Kidney tubule cell (primary cell): Measurements from ENCODE around the gene ARHGEF10L.
"Not testable (repeated sequence)": the region's sequence is repeated elsewhere in the genome, so short reads cannot be mapped to it uniquely, and the experiment has no call there.

Experiments used
- DNase-seq: peaks from one replicate; pipeline ENCODE4 v3.0.0-alpha.2; 2018; ENCODE audit warnings: low spot score

The ARHGEF10L gene

DNA sequence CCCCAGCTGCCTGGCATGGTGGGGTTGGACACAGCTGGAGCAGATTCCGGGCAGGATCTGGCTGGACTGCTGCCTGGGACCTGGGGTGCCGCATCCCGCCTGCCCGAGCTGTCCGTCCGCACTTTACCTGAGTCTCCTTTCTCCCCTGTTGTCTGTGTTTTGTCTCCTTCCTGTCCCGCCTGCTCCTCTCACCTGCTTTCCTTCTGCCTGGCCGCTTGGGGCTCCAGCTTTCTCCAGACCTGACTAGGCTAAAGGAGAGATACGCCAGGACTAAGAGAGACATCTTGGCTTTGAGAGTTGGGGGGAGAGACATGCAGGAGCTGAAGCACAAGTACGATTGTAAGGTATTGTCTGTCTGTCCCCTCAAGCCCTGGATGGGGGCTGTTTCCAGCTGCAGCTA is 73.3 kb downstream of the ARHGEF10L start:
- DNase-seq: no peak

DNA sequence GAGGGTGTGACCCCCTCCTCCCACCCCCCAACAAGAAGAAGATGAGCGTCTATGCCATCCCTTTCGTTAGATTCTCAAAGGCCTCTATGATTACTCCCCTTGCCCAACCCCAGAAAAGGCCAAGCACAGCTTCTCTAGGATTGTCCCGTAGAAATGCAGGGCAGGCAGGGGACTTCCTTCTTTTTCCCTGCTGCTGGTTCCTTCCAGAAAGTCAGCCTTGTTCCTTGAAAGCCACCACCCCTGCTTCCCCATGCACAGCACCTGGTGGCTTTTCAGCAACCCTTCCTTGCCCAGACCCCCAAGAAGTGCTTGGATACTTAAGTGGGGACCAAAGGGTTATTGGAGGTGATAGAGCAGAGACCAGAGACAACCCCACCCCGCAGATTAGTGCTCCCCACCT is 75.1 kb downstream of the ARHGEF10L start:
- no peak for DNase-seq

DNA sequence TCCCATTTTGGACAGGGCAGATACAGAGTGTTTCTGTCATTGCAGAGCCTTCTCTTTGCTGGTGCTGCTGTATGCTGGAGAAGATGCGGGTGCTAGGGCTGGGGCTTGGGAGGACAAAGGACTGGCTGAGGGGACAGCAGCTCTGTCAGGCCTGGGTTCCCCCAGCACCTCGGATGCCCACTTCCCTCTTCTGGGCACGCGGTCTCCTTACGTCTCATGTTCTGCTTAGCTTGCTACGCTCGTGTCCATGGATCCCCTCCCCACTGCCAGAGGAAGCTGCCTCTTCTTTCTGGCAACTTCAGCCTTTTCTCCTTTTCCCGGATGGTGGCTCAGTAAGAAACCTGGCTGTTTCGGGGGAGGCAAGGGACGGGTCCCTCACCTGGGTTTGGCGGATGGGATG is 75.7 kb downstream of the ARHGEF10L start:
- no peak for DNase-seq

DNA sequence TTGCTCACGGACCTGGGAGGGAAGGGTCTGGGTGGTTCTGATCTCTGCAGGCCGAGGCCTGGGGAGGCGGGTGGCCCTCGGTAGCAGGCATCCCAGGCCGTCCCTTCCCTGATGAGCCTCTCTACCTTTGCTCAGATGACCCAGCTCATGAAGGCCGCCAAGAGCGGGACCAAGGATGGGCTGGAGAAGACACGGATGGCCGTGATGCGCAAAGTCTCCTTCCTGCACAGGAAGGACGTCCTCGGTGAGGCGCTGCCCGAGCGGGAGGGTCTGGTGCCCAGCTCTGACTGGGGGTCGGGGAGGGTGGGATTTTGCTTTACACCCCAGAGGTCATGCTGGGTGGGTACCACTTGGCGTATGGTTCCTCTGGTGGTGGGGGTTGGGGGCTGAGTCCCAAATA is 76.5 kb downstream of the ARHGEF10L start:
- no peak for DNase-seq

DNA sequence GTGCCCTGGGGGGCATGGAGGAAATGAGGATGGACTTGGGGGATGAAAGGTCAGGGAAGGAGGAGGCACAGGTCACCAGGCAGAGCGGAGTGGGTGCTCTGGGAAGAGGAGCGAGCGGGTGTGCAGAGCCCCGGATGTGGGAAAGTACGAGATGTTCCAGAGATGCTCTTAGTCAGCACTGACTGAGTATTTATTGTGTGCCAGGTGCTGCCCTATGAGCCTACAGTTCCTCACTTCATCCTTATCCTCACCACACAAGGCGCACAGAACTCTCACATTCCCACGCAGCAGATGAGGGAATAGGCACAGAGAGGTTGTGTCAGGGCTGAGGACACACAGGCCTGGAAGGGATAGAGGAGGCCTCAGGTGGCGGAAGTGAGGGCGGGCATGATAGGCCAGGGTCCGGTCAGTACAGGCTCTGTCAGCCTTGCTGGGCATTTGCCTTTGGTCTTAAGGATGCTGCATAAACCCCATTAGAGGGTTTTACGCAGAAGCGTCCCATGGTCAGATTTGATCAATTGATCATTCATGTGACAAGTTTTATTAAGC is 77.3 kb downstream of the ARHGEF10L start:
- no peak for DNase-seq

DNA sequence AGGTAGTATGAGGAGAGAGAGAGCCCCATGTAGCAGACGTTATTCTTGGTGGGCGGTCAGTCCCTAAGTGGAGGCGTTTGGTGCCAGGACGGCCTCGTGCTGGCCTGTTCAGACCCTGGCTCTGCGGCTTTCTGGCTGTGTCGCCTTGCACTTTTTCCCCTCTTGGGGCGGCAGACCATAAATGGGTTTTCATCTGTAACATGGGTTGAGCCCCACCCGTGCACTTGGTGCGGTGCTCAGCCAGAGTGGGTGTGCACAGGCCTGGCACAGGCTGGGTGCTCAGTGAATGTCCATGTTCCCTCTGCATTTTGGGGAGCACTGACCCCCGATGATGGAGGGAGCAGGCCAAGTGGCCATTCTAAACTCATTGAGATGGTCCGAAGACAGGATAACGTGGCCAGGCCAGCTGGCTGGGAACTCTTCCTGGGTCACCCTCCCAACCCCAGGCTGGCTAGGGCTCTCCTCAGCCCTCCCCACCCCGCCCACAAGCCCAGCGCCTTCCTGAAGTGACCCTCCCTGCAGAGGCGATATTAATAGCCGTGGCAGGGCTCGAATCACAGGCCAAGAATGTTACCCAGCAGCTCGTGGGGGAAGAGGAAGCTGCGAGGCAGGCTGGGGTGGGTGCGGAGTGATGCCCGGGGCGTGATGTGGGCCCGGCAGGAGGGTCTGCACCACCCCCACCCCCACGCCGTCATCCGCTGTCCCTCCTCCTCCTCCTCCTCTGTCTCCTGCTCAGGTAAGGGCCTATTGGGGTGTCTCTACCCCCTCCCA is 78.5 kb downstream of the ARHGEF10L start:
- DNase-seq: peak; percentile 28

DNA sequence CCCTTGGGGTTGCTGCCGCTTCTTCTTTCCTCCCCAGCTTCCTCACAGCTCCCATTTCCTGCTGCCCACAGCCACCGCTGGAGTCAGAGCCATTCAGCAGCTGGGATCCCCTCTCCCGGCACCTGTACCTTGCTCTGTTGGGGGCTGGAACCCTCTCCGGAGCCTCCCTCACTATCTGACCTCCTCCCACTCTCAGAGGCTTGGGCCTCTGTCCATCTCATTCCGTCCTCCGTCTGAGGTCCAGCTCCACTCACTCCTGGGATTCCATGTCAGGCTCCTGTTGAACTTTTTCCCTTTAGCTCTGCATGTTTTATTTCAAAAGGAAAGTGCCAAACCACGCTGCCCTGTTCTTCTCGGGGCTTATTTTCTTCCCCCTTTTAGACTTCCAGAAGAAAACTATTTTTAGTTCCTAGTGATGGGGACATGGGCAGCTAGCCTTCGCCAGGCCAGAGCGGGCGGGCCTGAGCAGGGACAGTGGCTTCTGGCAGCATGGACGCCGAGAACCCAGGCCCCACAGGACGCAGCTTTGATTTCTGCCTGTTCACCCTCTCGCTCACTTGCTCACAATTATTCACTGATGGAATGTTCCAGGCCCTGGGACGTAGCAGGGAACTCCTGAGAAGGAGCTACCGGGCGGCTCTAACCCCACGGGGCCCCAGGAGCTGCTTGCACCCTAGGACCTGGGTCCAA is 79.2 kb downstream of the ARHGEF10L start:
- DNase-seq: no peak

DNA sequence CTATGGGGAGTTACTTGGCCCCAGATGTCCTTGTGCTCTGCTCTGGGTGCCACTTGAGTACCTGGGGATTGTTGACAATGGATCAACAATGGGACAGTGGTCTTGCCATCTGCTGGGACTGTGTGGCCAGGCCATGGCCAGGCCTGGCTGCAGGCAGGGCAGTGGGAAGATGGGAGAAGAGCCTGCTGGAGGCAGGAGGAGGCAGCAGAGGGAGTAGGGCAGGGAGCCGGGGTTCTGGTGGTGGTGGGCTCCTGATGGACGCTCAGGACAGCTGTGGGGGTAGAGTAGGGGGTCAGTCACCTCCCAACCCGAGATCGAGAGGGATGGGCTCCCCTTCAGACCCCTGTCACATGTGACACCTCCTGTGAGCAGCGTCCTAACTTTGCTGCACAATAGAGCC is 81.0 kb downstream of the ARHGEF10L start:
- no peak for DNase-seq

DNA sequence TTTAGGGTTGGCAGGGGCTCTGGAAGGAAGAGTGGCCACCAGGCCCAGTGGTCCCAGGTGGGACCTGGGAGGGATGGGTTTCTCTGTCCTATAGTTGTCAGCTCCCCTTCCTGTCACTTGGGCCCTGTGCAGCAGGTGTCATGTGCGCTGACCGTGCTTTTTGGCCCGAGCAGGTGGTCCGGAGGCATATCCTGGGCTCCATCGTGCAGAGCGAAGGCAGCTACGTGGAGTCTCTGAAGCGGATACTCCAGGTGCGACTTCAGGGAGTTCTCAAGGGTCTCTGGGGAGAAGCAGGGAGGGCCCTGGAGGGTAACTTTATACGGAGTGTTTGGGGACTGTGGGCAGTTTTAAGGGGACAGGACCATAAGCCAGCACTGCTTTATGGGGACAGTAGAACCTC is 82.2 kb downstream of the ARHGEF10L start:
- no peak for DNase-seq

DNA sequence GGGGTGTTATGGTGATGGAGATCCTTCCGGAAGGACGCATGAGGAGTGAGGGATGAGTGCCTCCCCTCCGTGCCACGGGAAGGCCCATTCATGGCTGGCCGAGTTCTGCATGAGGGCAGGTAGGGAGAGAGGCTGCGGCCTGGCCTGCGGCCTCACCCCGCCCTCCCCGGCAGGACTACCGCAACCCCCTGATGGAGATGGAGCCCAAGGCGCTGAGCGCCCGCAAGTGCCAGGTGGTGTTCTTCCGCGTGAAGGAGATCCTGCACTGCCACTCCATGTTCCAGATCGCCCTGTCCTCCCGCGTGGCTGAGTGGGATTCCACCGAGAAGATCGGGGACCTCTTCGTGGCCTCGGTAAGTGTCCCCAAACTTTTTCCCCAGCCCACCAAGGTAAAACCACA is 83.3 kb downstream of the ARHGEF10L start:
- no peak for DNase-seq

DNA sequence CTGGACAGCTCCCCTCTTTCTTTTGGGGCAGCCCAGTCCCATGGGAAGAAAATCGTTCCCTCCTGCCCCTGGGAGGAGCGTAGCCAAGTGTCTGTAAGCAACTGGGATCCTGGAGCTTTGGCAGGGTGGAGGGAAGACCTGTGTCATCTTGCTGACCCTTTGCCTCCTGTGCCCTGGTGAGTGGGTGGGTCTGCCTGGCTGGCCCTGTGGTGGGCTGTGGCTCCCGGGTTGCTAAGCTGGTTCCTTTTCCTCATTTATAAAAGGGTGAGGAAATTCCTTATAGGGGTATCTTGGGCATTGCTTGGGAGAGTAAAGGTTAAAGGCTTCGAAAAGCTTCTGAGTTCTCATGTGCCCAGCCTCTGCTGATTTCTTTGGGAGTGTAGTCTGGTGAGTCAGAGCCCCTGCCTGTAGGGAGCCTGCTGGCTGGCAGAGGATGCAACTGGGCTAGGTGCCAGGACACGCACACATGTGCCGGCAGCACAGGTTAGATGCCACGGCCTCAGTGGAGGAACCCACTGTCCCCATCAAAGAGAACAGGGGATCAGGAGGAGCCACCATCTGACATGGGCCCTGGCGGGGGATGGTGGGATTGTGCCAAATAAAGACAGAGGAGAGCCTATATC is 85.2 kb downstream of the ARHGEF10L start:
- DNase-seq: peak; percentile 78

DNA sequence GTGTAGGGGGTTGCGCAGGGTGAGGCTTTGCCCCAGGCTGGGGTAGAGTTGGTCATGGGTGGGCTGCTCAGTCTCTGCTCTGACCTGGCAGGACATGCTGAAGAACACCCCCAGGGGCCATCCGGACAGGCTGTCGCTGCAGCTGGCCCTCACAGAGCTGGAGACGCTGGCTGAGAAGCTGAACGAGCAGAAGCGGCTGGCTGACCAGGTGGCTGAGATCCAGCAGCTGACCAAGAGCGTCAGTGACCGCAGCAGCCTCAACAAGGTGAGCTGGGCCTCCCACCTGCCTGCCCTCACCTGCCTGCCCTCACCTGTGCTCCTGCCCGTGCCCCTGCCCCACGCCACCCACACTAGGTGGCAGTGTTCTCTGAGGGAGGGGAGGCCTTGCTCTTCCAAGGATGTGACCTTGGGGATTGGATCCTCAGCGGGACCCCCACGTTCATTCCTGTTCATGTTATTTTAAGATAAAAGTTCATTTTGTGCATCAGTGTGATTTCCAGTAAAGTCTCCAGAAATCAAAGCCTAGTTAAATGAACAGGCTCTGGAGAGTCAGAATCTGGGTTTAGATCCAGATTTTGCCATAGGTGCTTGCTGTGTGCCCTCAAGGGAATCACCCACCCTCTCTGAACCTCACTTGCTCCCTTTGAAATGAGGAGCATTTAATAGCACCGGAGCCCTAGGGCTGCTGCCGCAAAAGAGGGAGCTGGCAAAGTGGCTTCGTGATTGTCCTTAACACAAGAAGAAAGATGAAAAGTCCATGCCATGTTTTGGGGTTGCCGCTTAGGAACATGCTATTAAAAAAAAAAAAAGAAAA is 87.9 kb downstream of the ARHGEF10L start:
- DNase-seq: no peak

DNA sequence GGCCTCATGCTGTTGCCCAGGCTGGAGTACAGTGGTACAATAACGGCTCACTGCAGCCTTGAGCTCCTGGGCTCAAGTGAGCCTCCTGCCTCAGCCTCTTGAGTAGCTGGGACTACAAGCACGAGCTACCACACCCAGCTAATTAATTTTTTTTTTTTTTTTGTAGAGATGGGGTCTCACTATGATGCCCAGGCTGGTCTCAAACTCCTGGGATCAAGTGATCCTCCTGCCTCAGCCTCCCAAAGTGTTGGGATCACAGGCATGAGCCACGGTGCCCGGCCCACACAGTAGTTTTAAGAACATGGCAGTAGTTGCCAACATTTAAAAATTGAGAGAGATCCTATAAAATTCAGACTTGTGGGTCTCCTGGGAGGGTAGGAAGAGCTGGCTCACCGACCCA is 89.5 kb downstream of the ARHGEF10L start:
- not testable (repeated sequence) for DNase-seq

DNA sequence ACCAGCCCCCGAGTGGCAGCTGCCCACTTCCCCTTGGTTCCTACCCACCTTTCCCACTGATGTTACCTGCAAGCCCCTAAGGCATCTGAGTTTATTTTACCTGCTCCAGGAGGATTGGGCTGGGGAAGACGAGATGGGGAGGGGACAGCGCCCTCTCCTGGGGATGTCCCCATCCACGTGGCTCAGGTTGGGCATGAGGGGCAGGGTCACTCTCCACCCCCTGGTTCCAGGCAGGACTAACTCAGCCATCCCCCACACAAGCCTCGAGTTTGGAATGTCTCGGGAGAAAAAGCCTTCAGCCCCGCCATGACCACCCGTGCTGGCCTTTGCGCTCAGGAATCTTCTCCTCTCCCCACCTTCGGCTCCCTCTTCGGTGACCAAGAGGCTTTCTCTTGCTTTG is 90.0 kb downstream of the ARHGEF10L start:
- DNase-seq: no peak

DNA sequence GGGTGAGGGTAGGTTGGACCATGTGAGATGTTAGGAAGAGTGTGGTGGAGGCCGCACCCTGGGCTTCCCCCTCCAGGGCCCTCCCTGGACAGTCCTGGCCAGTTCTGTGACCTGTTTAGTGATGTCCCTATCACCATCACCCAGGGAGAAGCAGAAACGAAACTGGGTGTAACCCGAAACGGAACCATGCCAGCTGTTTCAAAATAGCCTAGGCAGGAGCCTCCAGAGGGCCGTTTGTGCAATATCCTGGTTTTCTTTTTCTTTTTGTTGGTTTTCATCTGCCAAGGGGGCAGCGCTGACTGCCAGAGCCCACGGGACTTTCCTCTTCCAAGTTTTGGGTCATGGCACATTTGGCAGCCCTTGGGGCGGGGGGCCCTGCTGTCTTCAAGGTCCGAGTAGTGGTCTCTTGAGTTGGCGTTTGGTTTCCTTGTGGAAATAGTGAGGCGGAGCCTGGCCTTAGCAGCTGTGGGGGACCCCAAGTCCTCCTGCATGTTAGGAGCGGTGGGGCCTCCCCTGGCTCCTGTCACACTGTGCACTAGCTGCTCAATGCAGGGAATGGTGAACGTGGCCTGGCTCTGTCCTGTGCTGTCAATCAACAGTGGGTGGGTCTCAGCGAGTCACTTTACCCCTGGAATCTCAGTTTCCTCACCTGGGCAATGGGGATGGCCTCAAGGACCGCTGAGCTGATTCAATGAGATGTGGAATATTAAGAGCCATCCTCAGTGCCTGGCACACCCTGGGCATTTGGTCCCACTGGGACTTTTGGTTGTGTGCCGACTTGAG is 90.7 kb downstream of the ARHGEF10L start:
- no peak for DNase-seq

DNA sequence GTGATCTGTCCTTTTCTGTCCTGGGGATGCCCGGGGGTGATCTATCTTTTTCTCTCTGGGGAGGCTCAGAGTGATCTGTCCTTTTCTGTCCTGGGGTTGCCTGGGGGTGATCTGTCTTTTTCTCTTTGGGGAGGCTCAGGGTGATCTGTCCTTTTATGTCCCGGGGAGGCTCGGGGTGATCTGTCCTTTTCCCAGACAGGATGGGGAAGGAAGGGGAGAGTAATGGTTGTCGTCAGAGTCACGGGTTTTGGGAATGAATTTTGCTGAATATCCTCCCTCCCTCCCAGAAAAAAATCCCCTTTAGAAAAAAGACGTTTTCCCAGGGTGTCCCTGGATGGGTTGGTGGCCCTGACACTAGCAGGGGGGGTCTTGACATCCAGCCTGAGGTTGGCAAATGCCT is 91.5 kb downstream of the ARHGEF10L start:
- DNase-seq: no peak

DNA sequence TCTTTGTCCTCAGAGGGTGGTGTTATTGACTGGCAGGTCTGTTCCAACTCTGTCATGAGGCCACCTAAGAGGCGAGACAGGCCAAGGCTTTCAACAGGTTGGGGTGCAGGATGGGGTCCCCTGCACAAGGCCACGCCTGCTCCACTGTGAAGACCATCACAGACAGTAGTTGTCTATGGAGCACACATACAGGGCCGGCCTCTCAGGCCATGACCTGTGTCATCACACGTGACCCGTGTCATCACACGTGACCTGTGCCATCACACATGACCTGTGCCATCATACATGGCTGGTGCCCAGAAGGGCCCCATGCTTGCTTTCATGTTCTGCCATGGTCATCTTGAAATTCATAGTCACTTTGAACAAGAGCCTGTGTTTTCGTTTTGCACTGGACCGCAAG is 91.9 kb downstream of the ARHGEF10L start:
- no peak for DNase-seq

DNA sequence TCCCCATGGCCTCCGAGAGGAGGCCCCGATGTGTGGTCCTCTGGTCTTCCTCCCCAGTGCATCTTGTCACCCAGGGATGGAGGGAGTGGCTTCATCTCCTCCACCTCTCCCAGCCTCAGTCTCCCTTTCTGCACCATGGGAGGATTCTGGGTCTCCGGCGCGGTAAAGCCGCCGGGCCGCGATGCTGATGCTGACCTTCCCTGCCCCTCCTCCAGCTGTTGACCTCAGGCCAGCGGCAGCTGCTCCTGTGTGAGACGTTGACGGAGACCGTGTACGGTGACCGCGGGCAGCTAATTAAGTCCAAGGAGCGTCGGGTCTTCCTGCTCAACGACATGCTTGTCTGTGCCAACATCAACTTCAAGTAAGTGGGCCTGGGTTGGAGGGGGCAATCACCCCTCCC is 92.6 kb downstream of the ARHGEF10L start:
- DNase-seq: no peak

DNA sequence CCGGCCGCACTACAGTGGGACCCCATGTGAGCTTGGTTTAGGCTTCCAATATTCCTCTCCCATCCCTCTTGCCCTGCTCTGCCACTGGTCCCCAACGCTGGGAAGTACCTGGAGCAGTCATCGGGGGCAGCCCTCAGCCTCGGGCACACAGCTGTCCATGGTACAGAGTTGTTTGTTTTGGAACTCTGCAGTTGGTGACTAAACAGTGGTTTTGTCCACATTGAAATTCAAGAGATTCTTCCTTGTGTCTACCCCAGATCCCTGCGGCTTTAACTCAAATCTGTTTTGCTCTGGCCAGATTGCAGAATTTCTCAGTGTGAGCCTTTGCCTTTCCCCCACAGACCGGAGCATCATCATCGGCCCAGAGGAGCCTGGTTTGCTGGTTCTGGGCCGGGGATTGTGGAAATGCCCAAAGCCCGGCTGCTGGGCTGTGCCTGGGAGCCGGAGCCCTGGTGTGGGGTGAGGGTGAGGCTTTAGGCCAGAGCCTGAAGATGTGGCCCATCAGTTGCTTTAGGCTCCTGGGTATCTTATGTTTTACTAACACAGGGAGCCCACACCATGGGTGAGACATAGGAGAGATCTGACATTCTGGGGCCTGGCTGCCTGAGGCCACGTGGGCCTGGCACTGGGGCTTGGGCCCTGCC is 93.2 kb downstream of the ARHGEF10L start:
- DNase-seq: peak; percentile 63

DNA sequence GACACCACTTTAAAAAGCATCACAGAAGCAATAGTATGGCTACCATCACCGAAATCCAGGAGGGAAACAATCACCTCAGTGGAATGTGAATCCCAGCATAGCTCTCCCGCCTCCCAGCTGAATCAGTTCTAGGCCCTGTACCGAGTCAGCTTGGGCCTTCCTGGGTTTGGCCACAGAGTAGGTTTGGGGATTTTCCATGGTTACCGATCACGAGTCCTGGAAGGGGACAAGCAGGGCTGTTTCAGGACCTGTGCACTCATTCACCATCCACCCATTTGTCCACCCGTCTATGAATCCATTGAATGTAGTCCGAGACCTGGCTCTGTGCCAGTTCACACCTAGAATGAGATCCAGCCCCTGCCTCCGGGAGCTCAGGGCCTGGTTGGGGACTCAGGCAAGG is 94.2 kb downstream of the ARHGEF10L start:
- DNase-seq: peak; percentile 91

DNA sequence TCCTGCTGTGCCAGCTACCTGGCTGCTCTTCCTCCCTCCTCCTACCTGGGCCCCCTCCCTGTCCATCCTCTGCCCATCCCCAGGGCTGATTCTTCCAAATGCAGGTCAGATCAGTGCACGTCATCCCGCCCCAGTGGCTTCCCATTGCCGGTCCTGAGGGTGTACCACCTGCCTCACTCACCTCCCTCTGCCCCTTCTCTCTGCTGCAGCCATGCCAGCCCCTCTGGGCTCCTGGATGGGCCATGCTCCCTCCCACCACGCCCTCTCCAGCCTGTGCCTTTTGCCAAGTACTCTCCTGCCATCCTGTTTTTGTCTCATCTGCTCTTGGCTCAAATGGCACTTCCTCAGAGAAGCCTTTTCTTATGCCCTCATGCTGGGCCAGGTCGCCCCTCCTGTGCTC is 95.8 kb downstream of the ARHGEF10L start:
- no peak for DNase-seq
